Measurements from ENCODE around the gene ABLIM1. TPM values are rescaled to one million over a fixed set of nuclear protein-coding genes. Genes with fewer than 3 reads are reported as not detected.

ABLIM1 gene
- total and polyA plus RNA-seq, 2 of the 4 experiments (the other 2 are of a cell fraction) = 7.7 to 9.9 TPM

DNA sequence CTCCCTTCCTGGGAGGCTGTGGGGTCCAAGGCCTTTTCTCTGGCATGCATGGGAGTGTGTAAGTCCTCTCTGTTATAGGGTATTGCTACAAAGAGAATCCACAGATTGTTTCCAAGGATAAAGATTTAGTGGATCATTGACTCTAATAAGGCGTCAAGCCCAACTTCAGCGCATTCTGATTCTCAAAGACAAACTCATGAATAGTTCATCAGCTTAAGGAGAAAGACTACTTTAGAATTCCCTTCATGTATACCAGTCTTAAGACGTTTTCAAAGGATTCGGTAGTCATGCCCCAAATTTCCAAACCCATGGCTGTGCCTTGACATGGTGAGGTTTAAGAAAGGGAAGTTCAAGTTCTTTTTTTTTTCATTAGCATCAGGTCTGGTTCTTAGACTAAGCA, 46.6 kb upstream of the ABLIM1 start:
- H3K4me1 ChIP-seq (ENCODE audit: control insufficient read depth, insufficient read depth, low read length) = 0 out of 2 replicates have a peak, but pooled peaks cover 2% of the 10 kb centered on the region
- no peak overlapping the region for H3K4me3 ChIP-seq (ENCODE audit: insufficient read depth, low read depth, low read length)
- intact Hi-C loops (cut with micrococcal nuclease) (loop anchor here (5.0 kb wide), 1 partner anchor 402 kb away; no protein-coding TSS in a partner anchor), dilution Hi-C loops (cut with HindIII; ENCODE audit: low sequenced_read_pairs, unreplicated experiment) (no loop called here), in situ Hi-C loops (cut with MboI; ENCODE audit: low sequenced_read_pairs) (loop anchor here (10.0 kb wide), 1 partner anchor 230 kb away; no protein-coding TSS in a partner anchor)
- H2BK120ac ChIP-seq (ENCODE audit: low read depth, low read length) = no peak overlapping the region
- no CpG with 5 or more reads among the region's 4 CpGs for WGBS, 2 experiments (ENCODE audit: extremely low coverage in 2 of 2, insufficient read length in 1 of 2)
- TF ChIP-seq SMC3 (IDR thresholded peaks at IDR 0.05; ENCODE audit: low read depth, low read length) = no peak
- TF ChIP-seq MAZ (IDR thresholded peaks at IDR 0.05; ENCODE audit: borderline replicate concordance, low read depth, low read length) = no peak
- TF ChIP-seq, protein P1, sequence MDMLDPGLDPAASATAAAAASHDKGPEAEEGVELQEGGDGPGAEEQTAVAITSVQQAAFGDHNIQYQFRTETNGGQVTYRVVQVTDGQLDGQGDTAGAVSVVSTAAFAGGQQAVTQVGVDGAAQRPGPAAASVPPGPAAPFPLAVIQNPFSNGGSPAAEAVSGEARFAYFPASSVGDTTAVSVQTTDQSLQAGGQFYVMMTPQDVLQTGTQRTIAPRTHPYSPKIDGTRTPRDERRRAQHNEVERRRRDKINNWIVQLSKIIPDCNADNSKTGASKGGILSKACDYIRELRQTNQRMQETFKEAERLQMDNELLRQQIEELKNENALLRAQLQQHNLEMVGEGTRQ (IDR thresholded peaks at IDR 0.05; ENCODE audit: low read depth, low read length) = no peak
- TF ChIP-seq FOS (IDR thresholded peaks at IDR 0.05; ENCODE audit: low read depth, low read length) = no peak
- TF ChIP-seq CEBPB (IDR thresholded peaks at IDR 0.05; ENCODE audit: low read depth, low read length) = no peak
- no peak for TF ChIP-seq POLR2A (IDR thresholded peaks at IDR 0.05; ENCODE audit: low read depth, low read length)
- TF ChIP-seq, protein P2, sequence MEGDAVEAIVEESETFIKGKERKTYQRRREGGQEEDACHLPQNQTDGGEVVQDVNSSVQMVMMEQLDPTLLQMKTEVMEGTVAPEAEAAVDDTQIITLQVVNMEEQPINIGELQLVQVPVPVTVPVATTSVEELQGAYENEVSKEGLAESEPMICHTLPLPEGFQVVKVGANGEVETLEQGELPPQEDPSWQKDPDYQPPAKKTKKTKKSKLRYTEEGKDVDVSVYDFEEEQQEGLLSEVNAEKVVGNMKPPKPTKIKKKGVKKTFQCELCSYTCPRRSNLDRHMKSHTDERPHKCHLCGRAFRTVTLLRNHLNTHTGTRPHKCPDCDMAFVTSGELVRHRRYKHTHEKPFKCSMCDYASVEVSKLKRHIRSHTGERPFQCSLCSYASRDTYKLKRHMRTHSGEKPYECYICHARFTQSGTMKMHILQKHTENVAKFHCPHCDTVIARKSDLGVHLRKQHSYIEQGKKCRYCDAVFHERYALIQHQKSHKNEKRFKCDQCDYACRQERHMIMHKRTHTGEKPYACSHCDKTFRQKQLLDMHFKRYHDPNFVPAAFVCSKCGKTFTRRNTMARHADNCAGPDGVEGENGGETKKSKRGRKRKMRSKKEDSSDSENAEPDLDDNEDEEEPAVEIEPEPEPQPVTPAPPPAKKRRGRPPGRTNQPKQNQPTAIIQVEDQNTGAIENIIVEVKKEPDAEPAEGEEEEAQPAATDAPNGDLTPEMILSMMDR (conservative IDR thresholded peaks at IDR 0.05; ENCODE audit: low read depth, low read length) = no peak
- no peak for TF ChIP-seq RCOR1 (IDR thresholded peaks at IDR 0.05; ENCODE audit: insufficient replicate concordance, low read length)
- TF ChIP-seq NFE2L2 (IDR thresholded peaks at IDR 0.05; ENCODE audit: low read depth, low read length) = no peak
- TF ChIP-seq RAD21 (IDR thresholded peaks at IDR 0.05; ENCODE audit: low read length) = no peak
- no peak overlapping the region for H3K18ac ChIP-seq (ENCODE audit: low read depth, low read length)
- no peak overlapping the region for H3K4ac ChIP-seq (ENCODE audit: low read depth, low read length)
- CTCF ChIA-PET = interaction anchor here (1.1 to 1.3 kb wide), 3 partner anchors 20 to 401 kb away, joined by 3 to 4 read pairs (median 3); no protein-coding TSS in a partner anchor
- H2AK5ac ChIP-seq (ENCODE audit: low read depth, low read length) = no peak overlapping the region
- no peak overlapping the region for H3K4me2 ChIP-seq (ENCODE audit: low read depth, low read length)
- no peak overlapping the region for H2AFZ ChIP-seq (replicated peaks; ENCODE audit: low read length, poor library complexity)
- no peak overlapping the region for H4K91ac ChIP-seq (ENCODE audit: insufficient read depth, low read depth, low read length)
- ATAC-seq (ENCODE audit: low read depth) = no peak
- no peaks in the 10 kb centered on the region for H3K36me3 ChIP-seq (ENCODE audit: control insufficient read depth, insufficient read depth, low read length)
- no peak overlapping the region for H3K56ac ChIP-seq (ENCODE audit: extremely low read depth, insufficient read depth, low read length)
- no peak overlapping the region for H4K5ac ChIP-seq (ENCODE audit: low read depth, low read length)
- no peaks in the 10 kb centered on the region; a peak in 1 of 4 replicates for H3K79me1 ChIP-seq (ENCODE audit: low read depth in 1 of 2, low read length in 2 of 2)
- POLR2A ChIA-PET (ENCODE audit: unreplicated experiment) = no interaction called here
- no peak overlapping the region for H3K9ac ChIP-seq (ENCODE audit: low read depth, low read length)
- no peak overlapping the region for H2BK15ac ChIP-seq (ENCODE audit: low read depth, low read length)
- no peak overlapping the region for H2BK20ac ChIP-seq (ENCODE audit: low read depth, low read length)
- H3K23ac ChIP-seq (ENCODE audit: low read depth, low read length) = no peak overlapping the region
- H3K27ac ChIP-seq (ENCODE audit: insufficient read depth, low read length) = no peak overlapping the region
- H3K27me3 ChIP-seq (ENCODE audit: control insufficient read depth, insufficient read depth, low read length) = no peaks in the 10 kb centered on the region; the same call in 1 of the 2 replicates
- no peaks in the 10 kb centered on the region for H4K20me1 ChIP-seq (ENCODE audit: insufficient read depth, low read length)
- no TSS peak for BruUV-seq (replicated peaks)
- H4K8ac ChIP-seq (ENCODE audit: low read depth in 2 of 2, low read length in 2 of 2) = no peak overlapping the region
- no peak overlapping the region for H3K14ac ChIP-seq (replicated peaks; ENCODE audit: low read depth, low read length)
- H3K9me3 ChIP-seq (ENCODE audit: control insufficient read depth, insufficient read depth, low read length) = no peaks in the 10 kb centered on the region
- H2BK5ac ChIP-seq (ENCODE audit: low read depth, low read length, poor library complexity, severe bottlenecking) = no peak overlapping the region
- peaks cover 3% of the 10 kb centered on the region; the same call in 1 of the 2 replicates for H3K9me1 ChIP-seq (ENCODE audit: insufficient read depth, low read length)
- H2AK9ac ChIP-seq (replicated peaks; ENCODE audit: low read depth, low read length, poor library complexity) = no peak overlapping the region
- DNase-seq = no peak

All from IMR-90 (cell line).